Body of pancreas (tissue), 4 donors: ENCODE measurements around the gene OR2D2. TPM values are rescaled to one million over a fixed set of nuclear protein-coding genes. Genes with fewer than 3 reads are reported as not detected.
"Not testable (repeated sequence)": the region's sequence is repeated elsewhere in the genome, so short reads cannot be mapped to it uniquely, and the experiment has no call there.

Experiments used
- ATAC-seq: fragments of 150-250 bp; one replicate; pipeline ENCODE4 v1.9.1; 2016
- DNase-seq, 4 donors: peaks; one replicate each; pipeline ENCODE4 v3.0.0-alpha.2; 2019
- H3K27ac ChIP-seq, 4 donors: fragments of 200-600 bp; sonication (generic); 1 replicate in 3 of 4; 2 replicates in 1 of 4; pipeline versions ENCODE4 v1.5.1 to v1.6.1; 2016 to 2019; ENCODE audit warnings: mild to moderate bottlenecking in 1 of 4, mixed read lengths in 1 of 4, moderate library complexity in 1 of 4
- H3K27me3 ChIP-seq, 2 donors: fragments of 200-600 bp; sonication (generic); one replicate each; pipeline ENCODE4 v1.6.0; 2016; ENCODE audit warnings: mild to moderate bottlenecking in 1 of 2
- H3K36me3 ChIP-seq, 2 donors: fragments of 200-600 bp; sonication (generic); replicated peaks in 1 of 2; 2 replicates each; pipeline ENCODE4 v1.5.1; 2016; ENCODE audit warnings: low read depth in 2 of 2; ENCODE audit not compliant: insufficient read depth in 1 of 2
- H3K4me1 ChIP-seq: fragments of 200-600 bp; sonication (generic); one replicate; pipeline ENCODE4 v1.6.0; 2016
- H3K4me3 ChIP-seq, 2 donors: fragments of 200-600 bp; sonication (generic); 1 replicate in 1 of 2; 2 replicates in 1 of 2; pipeline ENCODE4 v1.5.1; 2016 to 2019
- H3K9me3 ChIP-seq, 3 donors: fragments of 200-600 bp; sonication (generic); 1 replicate in 2 of 3; 2 replicates in 1 of 3; pipeline ENCODE4 v1.5.1; 2016
- CTCF ChIP-seq, 7 experiments: fragments of 450-650 bp in 4 of 7; fragments of 200-600 bp in 3 of 7; sonication (generic) in 3 of 7; IDR thresholded peaks; one replicate each; pipeline ENCODE4 v1.5.1; 2016 to 2019; ENCODE audit warnings: antibody characterized with exemption in 7 of 7
- POLR2A ChIP-seq, 3 donors: fragments of 450-650 bp; IDR thresholded peaks; one replicate each; pipeline ENCODE4 v1.6.1; 2016; ENCODE audit warnings: antibody characterized with exemption in 3 of 3, mild to moderate bottlenecking in 2 of 3
- WGBS, 2 donors: methylation state at CpG; one replicate each; pipeline ENCODE4 v1.1.5; 2017; 5-methylcytosine and 5-hydroxymethylcytosine counted together
- intact Hi-C: fragments of 100-400 bp; cut with DNase I; formaldehyde crosslinking; loops from one replicate; pipeline ENCODE4 v1.15.1; 2023
- total RNA-seq, 2 donors: library from RNA; depleted of rRNA; stranded (reverse); fragments of >200 nt; gene quantifications; one replicate each; pipeline ENCODE4 v1.1.0, GENCODE V29; 2016

OR2D2 gene
- total RNA-seq, 2 donors from 2014 or later: 0.78 TPM; not detected in 1

GRCh38 chr11:6888830-6889229 is 3.5 kb downstream of the OR2D2 start:
- 88 to 90% methylated on average over 4 of the region's 4 CpGs for WGBS, 2 donors
- no peak for DNase-seq
- no peak overlapping the region for H3K27ac ChIP-seq
- no peaks in the 10 kb centered on the region for H3K9me3 ChIP-seq
- H3K27me3 ChIP-seq: no peaks in the 10 kb centered on the region
- ATAC-seq: no peak
- no peak for TF ChIP-seq POLR2A (IDR thresholded peaks at IDR 0.05)
- no peak for TF ChIP-seq CTCF (IDR thresholded peaks at IDR 0.05)
- no peaks in the 10 kb centered on the region for H3K4me1 ChIP-seq
- H3K4me3 ChIP-seq: no peak overlapping the region
- intact Hi-C loops: no loop called here
- H3K36me3 ChIP-seq: no peaks in the 10 kb centered on the region

GRCh38 chr11:6887711-6888110 is 4.6 kb downstream of the OR2D2 start:
- H3K4me3 ChIP-seq, H3K4me1 ChIP-seq, H3K27ac ChIP-seq, intact Hi-C loops, H3K9me3 ChIP-seq, H3K27me3 ChIP-seq, ATAC-seq, H3K36me3 ChIP-seq, DNase-seq: not testable (repeated sequence)
- 87 to 94% methylated on average over 5 of the region's 5 CpGs for WGBS, 2 donors

GRCh38 chr11:6882751-6883150 is 9.5 kb downstream of the OR2D2 start:
- no peak overlapping the region for H3K27ac ChIP-seq
- ATAC-seq (no peak), DNase-seq (no peak)
- H3K4me3 ChIP-seq: no peak overlapping the region
- no peaks in the 10 kb centered on the region for H3K27me3 ChIP-seq
- TF ChIP-seq CTCF (IDR thresholded peaks at IDR 0.05) (no peak), POLR2A (IDR thresholded peaks at IDR 0.05) (no peak)
- H3K9me3 ChIP-seq: no peaks in the 10 kb centered on the region
- no peaks in the 10 kb centered on the region for H3K4me1 ChIP-seq
- intact Hi-C loops: no loop called here
- no peaks in the 10 kb centered on the region for H3K36me3 ChIP-seq

- H3K36me3 ChIP-seq: no peaks in the 10 kb centered on the region
- no peaks in the 10 kb centered on the region for H3K9me3 ChIP-seq
- no peak for TF ChIP-seq CTCF (IDR thresholded peaks at IDR 0.05)
- TF ChIP-seq POLR2A (IDR thresholded peaks at IDR 0.05): no peak
- intact Hi-C loops: no loop called here
- H3K4me3 ChIP-seq: no peak overlapping the region
- WGBS, 2 donors: 82 to 100% methylated on average over 3 of the region's 3 CpGs
- H3K4me1 ChIP-seq: no peaks in the 10 kb centered on the region
- no peaks in the 10 kb centered on the region for H3K27me3 ChIP-seq
- H3K27ac ChIP-seq: no peak overlapping the region
- DNase-seq (no peak), ATAC-seq (no peak)
Measured at GRCh38 chr11:6876914-6877313, 15.4 kb downstream of the OR2D2 start.

- ATAC-seq: no peak
- WGBS, 2 donors: 76 to 91% methylated on average over 1 of the region's 1 CpG
- Histone ChIP-seq H3K27ac (no peak within 1 kb of the TSS), H3K36me3 (no peaks in the 10 kb centered on the region), H3K9me3 (no peaks in the 10 kb centered on the region), H3K27me3 (no peaks in the 10 kb centered on the region), H3K4me1 (no peaks in the 10 kb centered on the region), H3K4me3 (no peak within 1 kb of the TSS)
- TF ChIP-seq CTCF (IDR thresholded peaks at IDR 0.05) (no peak), POLR2A (IDR thresholded peaks at IDR 0.05) (no peak)
- DNase-seq: no peak
- intact Hi-C loops: no loop called here
Measured at GRCh38 chr11:6876325-6876724, 16.0 kb downstream of the OR2D2 start, which contains the start of gene OR10A4. OR10A4 (plus strand) TSS chr11:6876625; CDS start chr11:6876648, 23 bp downstream.
